ENCODE data around the gene CSF3. TPM values are rescaled to one million over a fixed set of nuclear protein-coding genes. Genes with fewer than 3 reads are reported as not detected.

CSF3 gene
- total RNA-seq, 1 donor from 2014 or later = not detected

Other genes with a start within 250 kb of the CSF3 start
- 0.07 TPM in 1 of 2 replicates, not detected in the other for gene IKZF3, start 151.1 kb upstream of the CSF3 start, total RNA-seq
- not detected in 2 replicates for gene ZPBP2, start 147.2 kb upstream of the CSF3 start, total RNA-seq
- 3.2 and 3.3 TPM in 2 replicates for gene GSDMB, start 96.8 kb upstream of the CSF3 start, total RNA-seq
- gene ORMDL3, start 87.8 kb upstream of the CSF3 start, total RNA-seq = 23.3 and 35.6 TPM in 2 replicates
- gene LRRC3C, start 87.7 kb upstream of the CSF3 start, total RNA-seq = not detected in 2 replicates
- gene GSDMA, start 52.4 kb upstream of the CSF3 start, total RNA-seq = 0.23 TPM in 1 of 2 replicates, not detected in the other
- 106 and 191 TPM in 2 replicates for gene PSMD3, start 34.6 kb upstream of the CSF3 start, total RNA-seq
- 90.0 and 98.6 TPM in 2 replicates for gene MED24, start 39.0 kb downstream of the CSF3 start, total RNA-seq
- 3.8 and 5.4 TPM in 2 replicates for gene THRA, start 47.5 kb downstream of the CSF3 start, total RNA-seq
- 0.40 and 1.2 TPM in 2 replicates for gene NR1D1, start 85.1 kb downstream of the CSF3 start, total RNA-seq
- 44.5 and 59.3 TPM in 2 replicates for gene MSL1, start 106.5 kb downstream of the CSF3 start, total RNA-seq
- 40.9 and 58.9 TPM in 2 replicates for gene CASC3, start 125.1 kb downstream of the CSF3 start, total RNA-seq
- gene RAPGEFL1, start 162.0 kb downstream of the CSF3 start, total RNA-seq = 2.1 and 2.8 TPM in 2 replicates
- 7.5 and 12.5 TPM in 2 replicates for gene WIPF2, start 203.9 kb downstream of the CSF3 start, total RNA-seq

Data from epithelial cell of proximal tubule (primary cell).